Endothelial cell of umbilical vein (primary cell): ENCODE results near the gene GALNT10. TPM values are rescaled to one million over a fixed set of nuclear protein-coding genes. Genes with fewer than 3 reads are reported as not detected.

Source experiments
- BruUV-seq: library from RNA; stranded (reverse); fragments of 400-500 nt; replicated peaks from 2 replicates; lab custom pipeline; 2021; lab: Mats Ljungman, UMichigan
- CTCF ChIA-PET: fragments of 300-600, 350-600 bp; sonication (Branson Sonifier 250); formaldehyde crosslinking; loops from one replicate; lab custom pipeline; 2021; ENCODE audit warnings: antibody characterized with exemption, inconsistent platforms; lab: Charles Lee
- POLR2A ChIA-PET: fragments of 300-600, 350-600 bp; sonication (Branson Sonifier 250); formaldehyde crosslinking; loops from one replicate; lab custom pipeline; 2021; ENCODE audit warnings: antibody characterized with exemption, inconsistent platforms; lab: Charles Lee
- DNase-seq: peaks from one replicate; pipeline ENCODE4 v3.0.0-alpha.2; 2011; ENCODE audit warnings: low read depth, low spot score
- FAIRE-seq: peaks from 2 replicates; lab custom pipeline; 2011; peaks lifted over from hg19 to GRCh38; lab: Jason Lieb, UNC
- H2AFZ ChIP-seq: 2 replicates; pipeline ENCODE4 v1.6.0; 2012; ENCODE audit warnings: low read depth, low read length, control low read depth, inconsistent platforms
- H3K27ac ChIP-seq: 2 replicates; pipeline ENCODE4 v1.5.1; 2011; ENCODE audit warnings: low read depth, mild to moderate bottlenecking, control low read depth, low read length, moderate library complexity; ENCODE audit not compliant: insufficient read depth
- H3K27me3 ChIP-seq, 2 experiments: 2 replicates each; pipeline versions ENCODE4 v1.6.0 to v1.6.1; 2011; ENCODE audit warnings: low read length in 2 of 2, mixed read lengths in 1 of 2; ENCODE audit not compliant: control insufficient read depth in 2 of 2, insufficient read depth in 2 of 2
- H3K36me3 ChIP-seq, 2 experiments: 2 replicates in 1 of 2; 3 replicates in 1 of 2; pipeline ENCODE4 v1.5.1; 2011; ENCODE audit warnings: low read length in 2 of 2, mild to moderate bottlenecking in 1 of 2, moderate library complexity in 1 of 2; ENCODE audit not compliant: control insufficient read depth in 2 of 2, insufficient read depth in 2 of 2; ENCODE audit errors: extremely low read depth in 1 of 2
- H3K4me1 ChIP-seq: 3 replicates; pipeline ENCODE4 v1.5.1; 2011; ENCODE audit warnings: mild to moderate bottlenecking, low read length; ENCODE audit not compliant: control insufficient read depth, insufficient read depth; ENCODE audit errors: extremely low read depth
- H3K4me2 ChIP-seq: 2 replicates; pipeline ENCODE4 v1.6.1; 2011; ENCODE audit warnings: low read length, control low read depth, mixed read lengths; ENCODE audit not compliant: insufficient read depth
- H3K4me3 ChIP-seq, 3 experiments: fragments of 200-600 bp in 1 of 3; sonication (generic), shearing (Covaris generic) in 1 of 3; replicated peaks in 1 of 3; 2 replicates each; pipeline ENCODE4 v1.5.1; 2011 to 2016; ENCODE audit warnings: control low read depth in 3 of 3, low read length in 3 of 3, mild to moderate bottlenecking in 2 of 3, inconsistent platforms in 1 of 3, low read depth in 1 of 3, moderate library complexity in 1 of 3; ENCODE audit not compliant: insufficient read depth in 1 of 3
- H3K79me2 ChIP-seq: 2 replicates; pipeline ENCODE4 v1.6.0; 2012; ENCODE audit warnings: low read length, inconsistent platforms; ENCODE audit not compliant: control insufficient read depth, insufficient read depth
- H3K9ac ChIP-seq: replicated peaks from 2 replicates; pipeline ENCODE3; 2011; ENCODE audit warnings: low read length, control low read depth; ENCODE audit not compliant: insufficient read depth; ENCODE audit errors: extremely low read depth
- H3K9me1 ChIP-seq: replicated peaks from 3 replicates; pipeline ENCODE4 v1.6.0; 2011; ENCODE audit warnings: mild to moderate bottlenecking, low read length; ENCODE audit not compliant: control insufficient read depth, insufficient read depth; ENCODE audit errors: extremely low read depth
- H3K9me3 ChIP-seq: replicated peaks from 2 replicates; pipeline ENCODE4 v1.5.1; 2012; ENCODE audit warnings: low read length, inconsistent platforms; ENCODE audit not compliant: control insufficient read depth, insufficient read depth
- H4K20me1 ChIP-seq: replicated peaks from 2 replicates; pipeline ENCODE3; 2011; ENCODE audit warnings: mild to moderate bottlenecking, low read length; ENCODE audit not compliant: control insufficient read depth, insufficient read depth; ENCODE audit errors: extremely low read depth
- CTCF ChIP-seq, 2 donors: IDR thresholded peaks; 1 replicate in 1 of 2; 2 replicates in 1 of 2; pipeline ENCODE4 v1.5.1; 2011; ENCODE audit warnings: low read length in 2 of 2, mild to moderate bottlenecking in 2 of 2, moderate library complexity in 2 of 2, control low read depth in 1 of 2, inconsistent platforms in 1 of 2, low read depth in 1 of 2; ENCODE audit not compliant: insufficient read depth in 1 of 2; ENCODE audit errors: extremely low read depth in 1 of 2
- EZH2 ChIP-seq: IDR thresholded peaks from 2 replicates; pipeline ENCODE4 v1.6.1; 2012; ENCODE audit warnings: borderline replicate concordance, low read depth, mild to moderate bottlenecking, moderate library complexity, low read length, inconsistent platforms; ENCODE audit not compliant: severe bottlenecking
- FOS ChIP-seq: IDR thresholded peaks from 2 replicates; pipeline ENCODE4 v1.6.1; 2011; ENCODE audit warnings: mild to moderate bottlenecking, low read length, moderate library complexity, borderline replicate concordance; ENCODE audit not compliant: insufficient read depth
- GATA2 ChIP-seq: IDR thresholded peaks from 2 replicates; pipeline ENCODE4 v1.7.0; 2011; ENCODE audit warnings: low read depth, mild to moderate bottlenecking, moderate library complexity, mixed read lengths, low read length; ENCODE audit not compliant: insufficient read length, insufficient read depth
- JUN ChIP-seq: IDR thresholded peaks from 2 replicates; pipeline ENCODE4 v1.6.1; 2011; ENCODE audit warnings: borderline replicate concordance, low read depth; ENCODE audit not compliant: insufficient read length, insufficient read depth
- MYC ChIP-seq: IDR thresholded peaks from one replicate; pipeline ENCODE4 v1.6.1; 2011; ENCODE audit warnings: mild to moderate bottlenecking, low read depth, low read length
- POLR2A ChIP-seq: IDR thresholded peaks from 2 replicates; pipeline ENCODE4 v1.6.1; 2012; ENCODE audit warnings: low read depth, mild to moderate bottlenecking, control low read depth, low read length
- POLR2AphosphoS5 ChIP-seq: IDR thresholded peaks from 2 replicates; pipeline ENCODE4 v1.6.1; 2012; ENCODE audit warnings: low read depth, mild to moderate bottlenecking, control low read depth, low read length, moderate library complexity; ENCODE audit not compliant: insufficient read depth
- dilution Hi-C: fragments of 300-500 bp; cut with MboI; formaldehyde crosslinking; loops from one replicate; pipeline ENCODE4 v1.15.0; 2019; ENCODE audit warnings: low sequenced_read_pairs; ENCODE audit not compliant: extremely low pct_ligation_motif_present
- intact Hi-C: fragments of 100-400 bp; cut with micrococcal nuclease; formaldehyde crosslinking; loops from one replicate; pipeline ENCODE4 v1.10.0; 2022
- polyA plus RNA-seq, 4 experiments: library from polyadenylated mRNA; depleted of rRNA in 3 of 4; stranded (reverse) in 3 of 4; unstranded in 1 of 4; fragments of >200 nt; gene quantifications; 2 replicates each; pipeline versions ENCODE4 v1.2.1 to v1.2.3, GENCODE V29; 2011 to 2012; ENCODE audit warnings: missing spikeins in 1 of 4
- total RNA-seq: library from RNA; stranded (reverse); gene quantifications from 2 replicates; pipeline ENCODE4 v1.2.3, GENCODE V29; 2021
- TF ChIP-seq, protein P1 (sequence below): IDR thresholded peaks from 2 replicates; pipeline ENCODE4 v1.6.1; 2011; ENCODE audit not compliant: insufficient read depth, insufficient read length

Gene GALNT10
- total and polyA plus RNA-seq, 2 donors (not counting 3 experiments of a cell fraction or from before 2014, with no cell fraction given): 70.2 to 77.6 TPM

GRCh38 chr5:154199263-154199662 lies 8.7 kb downstream of the GALNT10 start:
- Histone ChIP-seq H3K4me3 (no peak overlapping the region), H4K20me1 (no peaks in the 10 kb centered on the region), H3K27me3 (no peaks in the 10 kb centered on the region), H3K9ac (peak overlapping the region; percentile 29), H3K9me1 (no peaks in the 10 kb centered on the region), H3K27ac (peak overlapping the region; percentile 67), H3K4me2 (no peak overlapping the region), H3K79me2 (peaks cover 6% of the 10 kb centered on the region), H2AFZ (no peak overlapping the region), H3K4me1 (peaks cover 38% of the 10 kb centered on the region), H3K36me3 (peaks cover 0 to 6% of the 10 kb centered on the region in 2 experiments), H3K9me3 (no peaks in the 10 kb centered on the region)
- intact Hi-C loops (no loop called here), dilution Hi-C loops (no loop called here)
- no TSS peak for BruUV-seq
- FAIRE-seq: no peak
- DNase-seq: no peak
- CTCF ChIA-PET: interaction anchor here (1.2 to 4.9 kb wide), 4 partner anchors 9 to 205 kb away, joined by 3 to 64 read pairs (median 16); partner anchors contain the start of gene GALNT10
- TF ChIP-seq MYC (no peak), EZH2 (no peak), GATA2 (no peak), FOS (no peak), POLR2A (no peak), POLR2AphosphoS5 (no peak), CTCF (IDR thresholded peaks at IDR 0.05; ENCODE audit: extremely low read depth in 1 of 2, insufficient read depth in 1 of 2, low read depth in 1 of 2, low read length in 2 of 2) (no peak), JUN (no peak)
- TF ChIP-seq, protein P1, sequence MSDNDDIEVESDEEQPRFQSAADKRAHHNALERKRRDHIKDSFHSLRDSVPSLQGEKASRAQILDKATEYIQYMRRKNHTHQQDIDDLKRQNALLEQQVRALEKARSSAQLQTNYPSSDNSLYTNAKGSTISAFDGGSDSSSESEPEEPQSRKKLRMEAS: no peak
- POLR2A ChIA-PET: interaction anchor here (1.2 kb wide), 1 partner anchor 9 kb away, joined by 4 read pairs; the partner anchor contains the start of gene GALNT10
